OCI-LY7 (cell line): ENCODE data around the gene HOXA4. TPM values are rescaled to one million over a fixed set of nuclear protein-coding genes. Genes with fewer than 3 reads are reported as not detected.
A peak's percentile ranks its signal among the peaks of the same experiment; 100 is the strongest.

Source experiments
- BruUV-seq: library from RNA; stranded (reverse); fragments of 400-500 nt; replicated peaks from 2 replicates; lab custom pipeline; 2021; lab: Mats Ljungman, UMichigan
- CTCF ChIA-PET: fragments of 300-600 bp; sonication (Branson Sonifier 250); formaldehyde crosslinking; loops from one replicate; lab custom pipeline; 2022; ENCODE audit warnings: antibody characterized with exemption; ENCODE audit not compliant: unreplicated experiment; lab: Charles Lee
- POLR2A ChIA-PET: fragments of 300-600 bp; sonication (Branson Sonifier 250); formaldehyde crosslinking; loops from one replicate; lab custom pipeline; 2022; ENCODE audit warnings: antibody characterized with exemption; lab: Charles Lee
- DNase-seq: peaks from one replicate; pipeline ENCODE4 v3.0.0-alpha.2; 2015; ENCODE audit warnings: low spot score
- H2AFZ ChIP-seq: fragments of 200-600 bp; sonication (generic), shearing (Covaris generic); 2 replicates; pipeline ENCODE4 v1.6.1; 2014; ENCODE audit warnings: mild to moderate bottlenecking, antibody characterized with exemption, low read length, moderate library complexity
- H3K27ac ChIP-seq: fragments of 200-600 bp; sonication (generic); 2 replicates; pipeline ENCODE4 v1.5.1; 2014; ENCODE audit warnings: mixed run types, low read depth, mild to moderate bottlenecking, moderate library complexity, low read length, inconsistent platforms; ENCODE audit not compliant: poor library complexity, severe bottlenecking
- H3K36me3 ChIP-seq: fragments of 200-600 bp; sonication (generic); 2 replicates; pipeline ENCODE4 v1.6.1; 2014; ENCODE audit warnings: mild to moderate bottlenecking, antibody characterized with exemption, low read length, moderate library complexity, mixed read lengths; ENCODE audit not compliant: insufficient read depth
- H3K4me1 ChIP-seq: fragments of 200-600 bp; sonication (generic); 2 replicates; pipeline ENCODE4 v1.5.1; 2014; ENCODE audit warnings: mild to moderate bottlenecking, low read length; ENCODE audit not compliant: insufficient read depth, poor library complexity, severe bottlenecking
- H3K4me2 ChIP-seq: fragments of 200-600 bp; sonication (generic); 2 replicates; pipeline ENCODE4 v1.6.1; 2014; ENCODE audit warnings: mild to moderate bottlenecking, low read length
- H3K4me3 ChIP-seq: fragments of 200-600 bp; sonication (generic); 2 replicates; pipeline ENCODE4 v1.5.1; 2014; ENCODE audit warnings: mild to moderate bottlenecking, low read depth, low read length; ENCODE audit not compliant: poor library complexity, severe bottlenecking
- H3K79me2 ChIP-seq: fragments of 200-600 bp; sonication (generic); 2 replicates; pipeline ENCODE4 v1.6.1; 2016; ENCODE audit warnings: low read depth, mild to moderate bottlenecking, low read length, moderate library complexity, mixed read lengths; ENCODE audit not compliant: insufficient read depth
- H3K9me2 ChIP-seq: fragments of 200-600 bp; sonication (generic); 2 replicates; pipeline ENCODE4 v1.6.1; 2016; ENCODE audit warnings: mild to moderate bottlenecking, low read length, mixed read lengths; ENCODE audit not compliant: insufficient read depth
- H3K9me3 ChIP-seq: fragments of 200-600 bp; sonication (generic); 2 replicates; pipeline ENCODE4 v1.6.1; 2014; ENCODE audit warnings: mild to moderate bottlenecking, mixed run types, low read length, mixed read lengths
- H4K20me1 ChIP-seq: fragments of 200-600 bp; sonication (generic); 2 replicates; pipeline ENCODE4 v1.6.1; 2014; ENCODE audit warnings: mild to moderate bottlenecking, antibody characterized with exemption, low read length, moderate library complexity, mixed read lengths; ENCODE audit not compliant: insufficient read depth
- CTCF ChIP-seq: fragments of 200-600 bp; sonication (generic); conservative IDR thresholded peaks from 2 replicates; pipeline ENCODE4 v1.5.1; 2014; ENCODE audit warnings: mild to moderate bottlenecking, antibody characterized with exemption, low read length, moderate library complexity, mixed read lengths
- EZH2phosphoT487 ChIP-seq: fragments of 200-600 bp; sonication (generic); IDR thresholded peaks from 2 replicates; pipeline ENCODE4 v1.6.1; 2018; ENCODE audit warnings: low read depth, borderline replicate concordance, mild to moderate bottlenecking, mixed run types, antibody characterized with exemption, low read length, moderate library complexity, mixed read lengths
- intact Hi-C: fragments of 100-400 bp; cut with micrococcal nuclease; formaldehyde crosslinking; loops from one replicate; pipeline ENCODE4 v1.10.0; 2022; ENCODE audit not compliant: unreplicated experiment
- total RNA-seq, 2 experiments: library from RNA; depleted of rRNA in 1 of 2; stranded (reverse); fragments of >200 nt in 1 of 2; shearing (Covaris generic) in 1 of 2; gene quantifications; 2 replicates each; pipeline ENCODE4 v1.2.3, GENCODE V29; 2014 to 2022

Gene HOXA4
- total RNA-seq, 2 experiments from 2014 or later = 2.0 TPM; not detected in 1

- Histone ChIP-seq H3K4me3 (no peak within 1 kb of the TSS), H3K27ac (no peak within 1 kb of the TSS), H2AFZ (no peak within 1 kb of the TSS)
These were observed 43.7 kb upstream of the HOXA4 start, which contains the start of gene HOXA10 for GRCh38 chr7:27173956-27174873. Gene HOXA10 (minus strand): TSS chr7:27174320. CDS start chr7:27174306, 14 bp downstream.

GRCh38 chr7:27173511-27173955 lies 43.0 kb upstream of the HOXA4 start:
- H3K4me1 ChIP-seq = no peaks in the 10 kb centered on the region
- no peaks in the 10 kb centered on the region for H3K9me2 ChIP-seq
- no peaks in the 10 kb centered on the region for H3K79me2 ChIP-seq
- ChIA-PET CTCF (no interaction called here), POLR2A (no interaction called here)
- H3K36me3 ChIP-seq = no peaks in the 10 kb centered on the region
- no peak overlapping the region for H3K27ac ChIP-seq
- H3K4me2 ChIP-seq = peak overlapping the region; percentile 42; the same call in 1 of the 2 replicates
- TF ChIP-seq CTCF (no peak), EZH2phosphoT487 (no peak)
- no TSS peak for BruUV-seq
- no peaks in the 10 kb centered on the region for H4K20me1 ChIP-seq
- no peak overlapping the region for H3K4me3 ChIP-seq
- no peak for DNase-seq
- H2AFZ ChIP-seq = no peak overlapping the region
- intact Hi-C loops = no loop called here
- H3K9me3 ChIP-seq = no peaks in the 10 kb centered on the region

More at GRCh38 chr7:27173956-27174873, 43.7 kb upstream of the HOXA4 start, which contains the start of gene HOXA10:
- no peaks in the 10 kb centered on the region for H3K36me3 ChIP-seq
- no TSS peak for BruUV-seq
- H3K4me1 ChIP-seq = no peaks in the 10 kb centered on the region
- H3K4me2 ChIP-seq = peak within 1 kb of the TSS; percentile 42; the same call in 1 of the 2 replicates
- intact Hi-C loops = no loop called here
- H3K9me2 ChIP-seq = no peaks in the 10 kb centered on the region
- ChIA-PET POLR2A (no interaction called here), CTCF (no interaction called here)
- no peaks in the 10 kb centered on the region for H4K20me1 ChIP-seq
- H3K9me3 ChIP-seq = no peaks in the 10 kb centered on the region
- H3K79me2 ChIP-seq = no peaks in the 10 kb centered on the region
- no peak for TF ChIP-seq EZH2phosphoT487
- no peak for TF ChIP-seq CTCF
- no peak for DNase-seq
